HG02885 (cell line): ENCODE measurements around the gene SCGB2A2.

Experiments
- ATAC-seq: cut with Tn5 transposase; IDR thresholded peaks from one replicate; pipeline ENCODE4 v1.9.1; 2021; ENCODE audit warnings: mild to moderate bottlenecking; ENCODE audit not compliant: unreplicated experiment, poor library complexity

Gene SCGB2A2

GRCh38 chr11:62269654-62270278, at the start of gene SCGB2A2:
Gene SCGB2A2 (plus strand): TSS chr11:62270158. CDS start chr11:62270217, 59 bp downstream.
- no peak for ATAC-seq

GRCh38 chr11:62221498-62221897, 48.5 kb upstream of the SCGB2A2 start:
- ATAC-seq: no peak

GRCh38 chr11:62223095-62223494, 46.9 kb upstream of the SCGB2A2 start:
- ATAC-seq: no peak

- ATAC-seq: no peak
Observed at GRCh38 chr11:62233730-62234129, 36.2 kb upstream of the SCGB2A2 start.

DNA sequence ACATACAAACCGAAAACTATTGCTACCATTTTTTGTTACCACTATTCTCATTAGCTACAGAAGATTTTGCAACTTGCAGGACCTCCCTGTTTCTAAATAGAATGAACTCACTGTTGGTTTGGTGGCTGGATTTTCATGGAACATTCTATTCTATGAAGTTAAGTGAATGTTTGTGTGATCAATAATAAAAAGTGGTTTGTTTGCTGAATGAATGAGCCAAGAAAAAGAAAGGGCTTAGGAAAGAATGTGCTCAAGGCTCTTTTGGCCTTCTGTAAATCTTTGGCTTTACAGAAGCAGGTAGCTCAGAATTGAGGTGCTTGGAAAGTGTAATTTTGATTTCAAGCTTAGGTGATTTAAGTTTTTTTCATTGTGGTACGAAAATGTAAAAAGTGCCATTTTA, 33.8 kb upstream of the SCGB2A2 start:
- no peak for ATAC-seq

DNA sequence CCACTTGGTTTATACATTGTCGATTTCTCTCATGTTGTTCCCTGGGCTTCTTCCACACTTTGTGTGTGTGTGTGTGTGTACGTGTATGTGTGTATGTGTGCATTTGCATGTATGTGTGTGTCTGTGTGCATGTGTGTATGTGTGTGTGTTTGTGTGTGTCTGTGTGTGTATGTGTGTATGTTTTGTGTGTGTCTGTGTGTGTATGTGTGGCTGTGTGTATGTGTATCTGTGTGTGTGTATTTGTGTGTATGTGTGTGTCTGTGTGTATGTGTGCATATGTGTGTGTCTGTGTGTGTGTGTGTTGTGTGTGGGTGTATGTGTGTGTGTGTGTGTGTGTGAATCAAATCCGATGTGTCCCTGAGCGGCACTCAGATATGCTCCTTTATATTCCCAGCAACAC, 32.5 kb upstream of the SCGB2A2 start:
- no peak for ATAC-seq

DNA sequence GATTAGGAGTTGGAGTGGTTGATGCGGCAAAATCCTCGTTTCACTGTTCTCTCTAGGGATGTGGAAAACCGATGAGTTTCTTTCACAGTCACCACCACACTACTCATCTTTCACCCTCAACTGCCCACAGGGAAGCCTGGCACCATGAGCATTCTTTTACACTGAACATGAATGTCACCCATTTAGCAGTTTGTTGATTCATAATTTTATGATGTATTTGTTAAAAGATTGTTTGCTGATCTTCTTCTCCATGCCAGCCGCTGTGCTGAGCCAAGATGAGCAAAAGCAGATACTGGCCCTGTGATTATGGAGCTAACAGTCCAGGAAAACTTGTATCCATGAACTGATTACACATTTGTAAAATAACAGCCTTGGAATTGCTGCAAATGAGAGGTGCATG, 31.8 kb upstream of the SCGB2A2 start:
- no peak for ATAC-seq

GRCh38 chr11:62241095-62241494, 28.9 kb upstream of the SCGB2A2 start:
- no peak for ATAC-seq

- ATAC-seq: no peak
Observed at GRCh38 chr11:62242021-62242420, 27.9 kb upstream of the SCGB2A2 start, which contains the start of gene SCGB1D2. Gene SCGB1D2 (plus strand): TSS chr11:62242239. CDS start chr11:62242308, 69 bp downstream.

DNA sequence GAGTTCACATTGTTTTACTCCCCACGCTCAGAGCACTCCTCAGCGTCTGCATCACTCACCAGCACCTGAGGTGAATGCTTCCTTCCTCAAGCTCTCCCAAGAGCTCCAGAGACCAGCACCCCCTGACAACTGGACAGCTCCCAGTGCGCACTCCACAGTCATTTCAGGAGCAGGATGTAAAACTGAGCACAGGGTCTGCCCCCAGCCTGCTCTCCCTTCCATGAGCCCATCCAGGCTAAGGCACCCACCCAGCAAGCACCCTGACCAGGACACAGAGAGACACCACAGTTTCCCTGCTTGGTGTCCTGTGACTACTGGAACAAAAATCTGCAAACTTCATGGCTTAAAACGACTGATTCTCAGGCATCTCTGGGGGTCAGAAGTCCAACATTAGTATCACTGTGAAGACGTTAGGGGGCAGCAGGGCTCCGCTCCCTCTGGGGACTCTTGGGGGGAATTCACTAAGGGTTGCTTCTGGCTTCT, 24.6 kb upstream of the SCGB2A2 start:
- no peak for ATAC-seq

DNA sequence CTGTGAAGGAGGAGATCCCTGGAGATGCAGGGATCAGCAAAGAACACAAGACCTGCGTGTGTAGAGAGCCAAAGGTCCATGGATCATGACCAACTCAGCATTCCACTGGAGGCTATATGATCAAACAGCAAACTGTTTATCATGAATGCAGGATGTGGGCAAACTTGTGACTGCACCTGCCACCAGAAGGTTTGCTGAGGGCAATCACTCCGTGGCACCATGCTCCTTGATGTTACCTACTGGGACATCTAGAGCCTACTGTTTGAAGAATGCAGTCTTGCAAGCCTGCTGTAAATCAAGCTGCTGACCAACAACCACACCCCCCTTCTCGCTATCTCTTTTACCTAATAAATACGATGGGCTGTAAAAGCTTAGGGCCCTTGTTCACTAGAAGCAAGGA, 18.3 kb upstream of the SCGB2A2 start:
- ATAC-seq: no peak

DNA sequence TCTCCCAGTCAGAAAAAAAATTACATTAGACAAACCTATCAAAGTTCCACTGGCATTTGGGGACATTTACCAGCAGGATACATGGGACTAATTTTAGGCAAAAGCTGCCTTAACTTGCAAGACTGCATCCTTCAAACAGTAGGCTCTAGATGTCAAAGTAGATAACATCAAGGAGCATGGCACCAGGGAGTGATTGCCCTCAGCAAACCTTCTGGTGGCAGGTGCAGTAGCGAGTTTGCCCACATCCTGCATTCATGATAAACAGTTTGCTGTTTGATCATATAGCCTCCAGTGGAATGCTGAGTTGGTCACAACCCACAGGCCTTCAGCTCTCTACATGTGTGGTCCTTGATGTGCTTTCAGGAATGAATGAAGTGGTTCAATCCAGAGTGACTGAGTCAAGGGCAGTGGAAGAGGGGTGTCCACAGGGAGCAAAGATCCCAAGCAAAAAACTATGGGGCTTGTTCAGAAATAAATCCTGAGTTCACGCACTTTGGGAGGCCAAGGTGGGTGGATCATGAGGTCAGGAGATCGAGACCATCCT, 15.9 kb upstream of the SCGB2A2 start:
- ATAC-seq: no peak

- ATAC-seq: no peak
Observed at GRCh38 chr11:62256281-62256680, 13.7 kb upstream of the SCGB2A2 start.

- no peak for ATAC-seq
Observed at GRCh38 chr11:62260261-62260953, 9.6 kb upstream of the SCGB2A2 start.

DNA sequence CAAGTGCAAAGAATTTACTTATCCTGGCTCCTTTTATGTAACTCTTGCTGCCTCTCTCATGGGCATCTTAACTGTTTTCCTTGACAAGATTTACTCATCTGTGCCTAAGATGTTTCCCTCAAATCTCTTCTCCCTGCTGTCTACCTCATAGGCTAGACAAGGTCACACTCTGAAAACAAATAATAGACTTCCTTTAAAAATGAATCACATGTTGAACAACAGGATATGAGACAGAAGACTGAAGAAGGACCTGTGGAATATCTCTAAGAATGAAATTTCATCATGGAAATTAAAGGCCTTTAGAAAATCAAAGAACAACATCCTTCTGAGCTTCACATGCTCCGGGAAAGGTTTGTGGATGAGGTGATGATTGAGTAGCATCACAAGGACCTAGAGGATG, 6.0 kb upstream of the SCGB2A2 start:
- no peak for ATAC-seq

DNA sequence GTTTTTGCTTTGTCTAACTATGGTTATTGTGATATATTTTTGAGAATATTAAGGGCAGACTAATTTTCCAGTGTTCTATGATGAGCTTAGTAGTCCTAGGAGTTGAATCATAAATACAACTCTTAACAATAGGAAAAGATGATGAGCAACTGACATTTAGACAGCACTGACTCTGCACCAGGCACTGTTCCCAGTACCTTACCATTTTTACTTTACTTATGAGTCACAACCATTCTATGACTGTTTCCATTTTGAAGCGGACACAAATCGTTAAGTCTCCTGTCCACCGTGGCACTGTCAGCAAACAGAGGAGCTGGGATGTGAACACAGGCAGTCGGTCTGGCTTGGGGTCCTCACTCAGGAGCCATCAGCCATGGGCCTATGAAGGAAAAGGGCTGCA, 3.4 kb upstream of the SCGB2A2 start:
- ATAC-seq: no peak

DNA sequence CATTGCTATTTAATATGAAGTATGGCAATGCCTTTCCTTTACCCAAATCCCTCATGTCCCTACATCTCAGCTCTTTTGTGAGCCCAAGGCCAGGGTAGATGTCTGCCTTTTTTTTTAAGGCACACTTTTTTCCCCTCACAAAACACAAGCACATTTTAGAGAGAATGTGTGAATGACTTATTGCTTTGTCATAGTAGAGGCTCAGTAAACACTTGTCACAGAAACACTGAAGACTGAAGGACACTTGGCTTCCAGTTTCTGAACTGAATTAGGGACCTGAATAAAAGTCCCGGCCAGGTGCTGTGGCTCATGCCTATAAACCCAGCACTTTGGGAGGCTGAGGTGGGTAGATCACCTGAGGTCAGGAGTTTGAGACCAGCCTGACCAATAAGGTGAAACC, 2.9 kb upstream of the SCGB2A2 start:
- ATAC-seq: no peak

DNA sequence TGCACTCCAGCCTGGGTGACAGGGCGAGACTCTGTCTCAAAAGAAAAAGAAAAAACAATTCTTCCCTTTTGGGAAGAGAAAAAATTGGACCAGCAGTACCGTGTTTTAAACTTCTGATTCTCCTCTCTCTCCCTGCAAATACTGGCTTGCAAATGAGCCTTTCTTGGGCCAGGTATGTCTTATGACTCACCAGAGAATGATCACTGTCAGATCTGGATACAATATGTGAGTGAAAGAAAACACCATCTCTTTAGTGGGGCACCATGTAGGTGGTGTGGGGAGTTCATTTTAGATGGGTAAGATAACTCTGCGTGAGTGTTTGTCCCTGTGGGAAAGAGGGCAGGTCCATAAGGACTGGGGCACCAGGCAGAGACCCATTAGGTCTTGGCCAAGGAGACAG, 2.4 kb upstream of the SCGB2A2 start:
- no peak for ATAC-seq

GRCh38 chr11:62273284-62273683, 3.3 kb downstream of the SCGB2A2 start:
- ATAC-seq: no peak

GRCh38 chr11:62273789-62274275, 3.9 kb downstream of the SCGB2A2 start:
- no peak for ATAC-seq

GRCh38 chr11:62280452-62280851, 10.5 kb downstream of the SCGB2A2 start:
- ATAC-seq: no peak
